ENCODE results near the gene PSME2. TPM values are rescaled to one million over a fixed set of nuclear protein-coding genes. Genes with fewer than 3 reads are reported as not detected.

Gene PSME2
- total RNA-seq, 1 experiment from 2014 or later = 153 TPM

DNA sequence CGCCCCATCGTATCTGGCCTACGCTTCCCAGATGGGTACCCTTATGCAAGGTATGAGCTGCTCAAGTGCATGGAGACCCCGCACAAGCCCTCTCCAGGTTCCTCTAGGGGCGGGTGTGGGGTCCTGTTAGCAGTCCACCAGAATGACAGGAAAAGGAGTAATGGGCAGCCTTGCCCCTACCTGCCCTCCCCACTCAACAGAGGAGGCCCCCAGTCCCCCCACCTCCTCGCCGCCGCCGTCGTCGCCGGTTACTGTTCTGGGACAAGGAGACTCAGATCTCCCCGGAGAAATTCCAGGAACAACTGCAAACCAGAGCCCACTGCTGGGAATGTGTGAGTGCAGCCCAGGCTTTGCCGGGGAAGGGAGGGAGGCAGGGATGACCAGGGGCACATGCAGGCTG, 31.5 kb upstream of the PSME2 start:
- POLR2A ChIA-PET (ENCODE audit: unreplicated experiment) = no interaction called here
- Histone ChIP-seq H3K36me3 (ENCODE audit: low read depth) (no peaks in the 10 kb centered on the region), H3K4me3 (no peak overlapping the region), H2AFZ (no peak overlapping the region), H4K20me1 (ENCODE audit: insufficient read depth) (no peaks in the 10 kb centered on the region; the same call in 1 of the 2 replicates), H3K9me2 (ENCODE audit: insufficient read depth) (no peaks in the 10 kb centered on the region), H3K27me3 (ENCODE audit: insufficient read depth, low read depth) (no peaks in the 10 kb centered on the region), H3K4me1 (replicated peaks; ENCODE audit: insufficient read depth) (no peaks in the 10 kb centered on the region), H3F3A (ENCODE audit: insufficient read depth, low read depth) (no peaks in the 10 kb centered on the region; the same call in 1 of the 2 replicates), H3K4me2 (no peak overlapping the region), H3K9me3 (ENCODE audit: insufficient read depth, low read depth) (no peaks in the 10 kb centered on the region), H3K79me2 (ENCODE audit: low read depth) (no peaks in the 10 kb centered on the region), H3K27ac (no peak overlapping the region)
- no peak for DNase-seq
- CTCF ChIA-PET = no interaction called here
- intact Hi-C loops (cut with micrococcal nuclease; ENCODE audit: unreplicated experiment) = no loop called here
- no TSS peak for BruUV-seq (replicated peaks)
- TF ChIP-seq EZH2 (IDR thresholded peaks at IDR 0.05; ENCODE audit: low read depth) = no peak
- TF ChIP-seq, protein P1, sequence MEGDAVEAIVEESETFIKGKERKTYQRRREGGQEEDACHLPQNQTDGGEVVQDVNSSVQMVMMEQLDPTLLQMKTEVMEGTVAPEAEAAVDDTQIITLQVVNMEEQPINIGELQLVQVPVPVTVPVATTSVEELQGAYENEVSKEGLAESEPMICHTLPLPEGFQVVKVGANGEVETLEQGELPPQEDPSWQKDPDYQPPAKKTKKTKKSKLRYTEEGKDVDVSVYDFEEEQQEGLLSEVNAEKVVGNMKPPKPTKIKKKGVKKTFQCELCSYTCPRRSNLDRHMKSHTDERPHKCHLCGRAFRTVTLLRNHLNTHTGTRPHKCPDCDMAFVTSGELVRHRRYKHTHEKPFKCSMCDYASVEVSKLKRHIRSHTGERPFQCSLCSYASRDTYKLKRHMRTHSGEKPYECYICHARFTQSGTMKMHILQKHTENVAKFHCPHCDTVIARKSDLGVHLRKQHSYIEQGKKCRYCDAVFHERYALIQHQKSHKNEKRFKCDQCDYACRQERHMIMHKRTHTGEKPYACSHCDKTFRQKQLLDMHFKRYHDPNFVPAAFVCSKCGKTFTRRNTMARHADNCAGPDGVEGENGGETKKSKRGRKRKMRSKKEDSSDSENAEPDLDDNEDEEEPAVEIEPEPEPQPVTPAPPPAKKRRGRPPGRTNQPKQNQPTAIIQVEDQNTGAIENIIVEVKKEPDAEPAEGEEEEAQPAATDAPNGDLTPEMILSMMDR (conservative IDR thresholded peaks at IDR 0.05) = no peak

GRCh38 chr14:24177041-24177825, 30.8 kb upstream of the PSME2 start:
- no peaks in the 10 kb centered on the region for H3K9me3 ChIP-seq (ENCODE audit: insufficient read depth, low read depth)

GRCh38 chr14:24176599-24176998, 30.2 kb upstream of the PSME2 start:
- ChIA-PET POLR2A (ENCODE audit: unreplicated experiment) (no interaction called here), CTCF (no interaction called here)
- H3K9me3 ChIP-seq (ENCODE audit: insufficient read depth, low read depth) = no peaks in the 10 kb centered on the region

More at GRCh38 chr14:24177041-24177825, 30.8 kb upstream of the PSME2 start:
- no peaks in the 10 kb centered on the region; the same call in 1 of the 2 replicates for H4K20me1 ChIP-seq (ENCODE audit: insufficient read depth)
- H2AFZ ChIP-seq = no peak overlapping the region
- H3K79me2 ChIP-seq (ENCODE audit: low read depth) = no peaks in the 10 kb centered on the region
- BruUV-seq (replicated peaks) = no TSS peak
- no peak for DNase-seq
- H3K4me3 ChIP-seq = no peak overlapping the region
- H3K27me3 ChIP-seq (ENCODE audit: insufficient read depth, low read depth) = no peaks in the 10 kb centered on the region
- TF ChIP-seq, protein P1 (conservative IDR thresholded peaks at IDR 0.05) = no peak
- TF ChIP-seq EZH2 (IDR thresholded peaks at IDR 0.05; ENCODE audit: low read depth) = no peak
- H3K36me3 ChIP-seq (ENCODE audit: low read depth) = no peaks in the 10 kb centered on the region
- no peak overlapping the region for H3K27ac ChIP-seq
- CTCF ChIA-PET = no interaction called here
- no peaks in the 10 kb centered on the region; the same call in 1 of the 2 replicates for H3F3A ChIP-seq (ENCODE audit: insufficient read depth, low read depth)
- H3K9me2 ChIP-seq (ENCODE audit: insufficient read depth) = no peaks in the 10 kb centered on the region
- no peaks in the 10 kb centered on the region for H3K4me1 ChIP-seq (replicated peaks; ENCODE audit: insufficient read depth)
- POLR2A ChIA-PET (ENCODE audit: unreplicated experiment) = no interaction called here
- intact Hi-C loops (cut with micrococcal nuclease; ENCODE audit: unreplicated experiment) = no loop called here
- no peak overlapping the region for H3K4me2 ChIP-seq

More at GRCh38 chr14:24176599-24176998, 30.2 kb upstream of the PSME2 start:
- Histone ChIP-seq H3K27me3 (ENCODE audit: insufficient read depth, low read depth) (no peaks in the 10 kb centered on the region), H3K4me1 (replicated peaks; ENCODE audit: insufficient read depth) (no peaks in the 10 kb centered on the region), H3F3A (ENCODE audit: insufficient read depth, low read depth) (no peaks in the 10 kb centered on the region; the same call in 1 of the 2 replicates), H3K9me2 (ENCODE audit: insufficient read depth) (no peaks in the 10 kb centered on the region), H2AFZ (no peak overlapping the region), H3K79me2 (ENCODE audit: low read depth) (no peaks in the 10 kb centered on the region), H3K27ac (no peak overlapping the region), H3K4me3 (no peak overlapping the region), H4K20me1 (ENCODE audit: insufficient read depth) (no peaks in the 10 kb centered on the region; the same call in 1 of the 2 replicates), H3K4me2 (no peak overlapping the region), H3K36me3 (ENCODE audit: low read depth) (no peaks in the 10 kb centered on the region)
- TF ChIP-seq EZH2 (IDR thresholded peaks at IDR 0.05; ENCODE audit: low read depth) = no peak
- TF ChIP-seq, protein P1 (conservative IDR thresholded peaks at IDR 0.05) = no peak
- no peak for DNase-seq
- BruUV-seq (replicated peaks) = no TSS peak
- intact Hi-C loops (cut with micrococcal nuclease; ENCODE audit: unreplicated experiment) = no loop called here
